K562 (cell line): ENCODE results near the gene CCDC174. TPM values are rescaled to one million over a fixed set of nuclear protein-coding genes. Genes with fewer than 3 reads are reported as not detected.
"Not testable (repeated sequence)": the region's sequence is repeated elsewhere in the genome, so short reads cannot be mapped to it uniquely, and the experiment has no call there.

ENCODE experiments used
- ARID1B ChIP-seq: fragments of 450-650 bp; IDR thresholded peaks from 2 replicates; pipeline ENCODE4 v1.6.1; 2016; ENCODE audit warnings: antibody characterized with exemption, mild to moderate bottlenecking, inconsistent platforms
- CXXC5 ChIP-seq: fragments of 250-450 bp; sonication (Bioruptor Pico); IDR thresholded peaks from 2 replicates; pipeline ENCODE4 v1.8.0; 2022; ENCODE audit warnings: inconsistent platforms, mild to moderate bottlenecking, moderate library complexity
- HNRNPLL ChIP-seq: fragments of 200-400 bp; formaldehyde crosslinking; IDR thresholded peaks from 2 replicates; pipeline ENCODE4 v1.6.1; 2017; ENCODE audit warnings: low read length, low read depth, mild to moderate bottlenecking; ENCODE audit not compliant: poor library complexity, severe bottlenecking
- KDM1A ChIP-seq, 2 experiments: fragments of 450-650 bp; IDR thresholded peaks; 2 replicates each; pipeline ENCODE4 v1.6.1; 2016; ENCODE audit warnings: mild to moderate bottlenecking in 2 of 2
- MEF2A ChIP-seq: IDR thresholded peaks from 2 replicates; pipeline ENCODE4 v1.6.1; 2011; ENCODE audit warnings: low read depth, mild to moderate bottlenecking, low read length, moderate library complexity; ENCODE audit not compliant: control insufficient read depth
- SMARCA4 ChIP-seq: fragments of 450-650 bp; IDR thresholded peaks from 2 replicates; pipeline ENCODE4 v1.6.1; 2016
- SMARCE1 ChIP-seq: fragments of 450-650 bp; IDR thresholded peaks from 2 replicates; pipeline ENCODE4 v1.7.1; 2016; ENCODE audit warnings: mild to moderate bottlenecking
- THRAP3 ChIP-seq: fragments of 450-650 bp; IDR thresholded peaks from 2 replicates; pipeline ENCODE4 v1.6.1; 2016; ENCODE audit warnings: mild to moderate bottlenecking, inconsistent platforms, borderline replicate concordance
- TOE1 ChIP-seq, 2 experiments: fragments of 450-650 bp in 1 of 2; sonication (generic) in 1 of 2; formaldehyde crosslinking in 1 of 2; IDR thresholded peaks; 2 replicates each; pipeline versions ENCODE4 v1.7.1 to v1.8.0; 2016 to 2022; ENCODE audit warnings: borderline replicate concordance in 2 of 2, mild to moderate bottlenecking in 2 of 2, antibody characterized with exemption in 1 of 2, inconsistent platforms in 1 of 2, low read depth in 1 of 2, missing genetic modification reagents in 1 of 2, moderate library complexity in 1 of 2
- ZBTB33 ChIP-seq: sonication (generic); formaldehyde crosslinking; IDR thresholded peaks from 2 replicates; pipeline ENCODE4 v1.8.1; 2023; ENCODE audit warnings: mild to moderate bottlenecking, missing genetic modification reagents
- ZNF318 ChIP-seq, 2 experiments: fragments of 450-650 bp; IDR thresholded peaks; 2 replicates each; pipeline ENCODE4 v1.6.1; 2016; ENCODE audit warnings: mild to moderate bottlenecking in 2 of 2, borderline replicate concordance in 1 of 2, low read depth in 1 of 2, moderate library complexity in 1 of 2
- polyA plus RNA-seq, 8 experiments: library from polyadenylated mRNA; depleted of rRNA in 4 of 8; stranded (reverse) in 5 of 8; unstranded in 3 of 8; fragments of >200 nt; fragmentation: Nextera tagmentation in 2 of 8; fragmentation: Illumina TruSeq in 1 of 8; extraction: Ambion mirVana in 2 of 8; extraction: Trizol in 1 of 8; gene quantifications; 2 replicates each; pipeline versions ENCODE4 v1.2.1 to v1.2.3, GENCODE V29; 2011 to 2014; ENCODE audit warnings: inconsistent platforms in 1 of 8, missing spikeins in 1 of 8
- total RNA-seq, 7 experiments: library from RNA; depleted of rRNA in 6 of 7; stranded (reverse); fragments of >200 nt in 6 of 7; fragmentation: Illumina TruSeq in 2 of 7; extraction: Trizol in 2 of 7; gene quantifications; 2 replicates each; pipeline versions ENCODE4 v1.2.1 to v1.2.3, GENCODE V29; 2011 to 2021; ENCODE audit warnings: low replicate concordance in 1 of 7
- TF ChIP-seq, protein P1 (sequence below): fragments of 450-650 bp; formaldehyde crosslinking; conservative IDR thresholded peaks from 2 replicates; pipeline ENCODE4 v1.4.0; 2022; ENCODE audit warnings: mild to moderate bottlenecking, missing genetic modification characterization
- TF ChIP-seq, protein P2 (sequence below), 2 experiments: fragments of 450-650 bp; IDR thresholded peaks; 2 replicates each; pipeline ENCODE4 v1.6.1; 2016

The CCDC174 gene
- total and polyA plus RNA-seq, 9 of the 15 experiments (the other 6 are each of a cell fraction or from before 2014, with no cell fraction given) = 7.4 to 41.0 (median 28.5) TPM

- TF ChIP-seq, protein P1, sequence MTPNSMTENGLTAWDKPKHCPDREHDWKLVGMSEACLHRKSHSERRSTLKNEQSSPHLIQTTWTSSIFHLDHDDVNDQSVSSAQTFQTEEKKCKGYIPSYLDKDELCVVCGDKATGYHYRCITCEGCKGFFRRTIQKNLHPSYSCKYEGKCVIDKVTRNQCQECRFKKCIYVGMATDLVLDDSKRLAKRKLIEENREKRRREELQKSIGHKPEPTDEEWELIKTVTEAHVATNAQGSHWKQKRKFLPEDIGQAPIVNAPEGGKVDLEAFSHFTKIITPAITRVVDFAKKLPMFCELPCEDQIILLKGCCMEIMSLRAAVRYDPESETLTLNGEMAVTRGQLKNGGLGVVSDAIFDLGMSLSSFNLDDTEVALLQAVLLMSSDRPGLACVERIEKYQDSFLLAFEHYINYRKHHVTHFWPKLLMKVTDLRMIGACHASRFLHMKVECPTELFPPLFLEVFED (CRISPR knock-in tag) = peak; percentile 7; the same call in 1 of the 2 replicates
- peak; percentile 22 for TF ChIP-seq HNRNPLL
- TF ChIP-seq ZNF318 (IDR thresholded peaks at IDR 0.05; ENCODE audit: borderline replicate concordance in 1 of 2, low read depth in 1 of 2) = 0 out of 4 replicates have a peak, but pooled peaks of 1 of the 2 experiments have one; percentile 19
- TF ChIP-seq SMARCE1 = peak; percentile 79; the same call in 1 of the 2 replicates
- TF ChIP-seq CXXC5 (CRISPR knock-in tag) = 0 out of 2 replicates have a peak, but pooled peaks have one; percentile 13
- TF ChIP-seq ARID1B = peak; percentile 73
- TF ChIP-seq TOE1 (IDR thresholded peaks at IDR 0.05; ENCODE audit: borderline replicate concordance) = peak; percentile 39; the same call in 1 of the 2 replicates
- TF ChIP-seq TOE1 (CRISPR knock-in tag; IDR thresholded peaks at IDR 0.05; ENCODE audit: borderline replicate concordance, low read depth) = not testable (repeated sequence)
- TF ChIP-seq, protein P2, sequence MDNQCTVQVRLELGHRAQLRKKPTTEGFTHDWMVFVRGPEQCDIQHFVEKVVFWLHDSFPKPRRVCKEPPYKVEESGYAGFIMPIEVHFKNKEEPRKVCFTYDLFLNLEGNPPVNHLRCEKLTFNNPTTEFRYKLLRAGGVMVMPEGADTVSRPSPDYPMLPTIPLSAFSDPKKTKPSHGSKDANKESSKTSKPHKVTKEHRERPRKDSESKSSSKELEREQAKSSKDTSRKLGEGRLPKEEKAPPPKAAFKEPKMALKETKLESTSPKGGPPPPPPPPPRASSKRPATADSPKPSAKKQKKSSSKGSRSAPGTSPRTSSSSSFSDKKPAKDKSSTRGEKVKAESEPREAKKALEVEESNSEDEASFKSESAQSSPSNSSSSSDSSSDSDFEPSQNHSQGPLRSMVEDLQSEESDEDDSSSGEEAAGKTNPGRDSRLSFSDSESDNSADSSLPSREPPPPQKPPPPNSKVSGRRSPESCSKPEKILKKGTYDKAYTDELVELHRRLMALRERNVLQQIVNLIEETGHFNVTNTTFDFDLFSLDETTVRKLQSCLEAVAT (IDR thresholded peaks at IDR 0.05) = peak in 1 of 2 experiments; percentile 43; a peak in 1 of 4 replicates
- TF ChIP-seq KDM1A (IDR thresholded peaks at IDR 0.05) = peak in 1 of 2 experiments; percentile 33; a peak in 1 of 4 replicates
- 0 out of 2 replicates have a peak, but pooled peaks have one; percentile 47 for TF ChIP-seq MEF2A
- TF ChIP-seq ZBTB33 (CRISPR knock-in tag) = peak; percentile 82
- peak; percentile 87 for TF ChIP-seq SMARCA4
- TF ChIP-seq THRAP3 = peak; percentile 16; the same call in 1 of the 2 replicates
Measured at GRCh38 chr3:14652360-14652907, 872 bp downstream of the CCDC174 start (continued).
